VCaP (cell line): ENCODE measurements around the gene PKD2L1.
A peak's percentile ranks its signal among the peaks of the same experiment; 100 is the strongest.
"Not testable (repeated sequence)": the region's sequence is repeated elsewhere in the genome, so short reads cannot be mapped to it uniquely, and the experiment has no call there.

Source experiments
- H3K27ac ChIP-seq: fragments of 450-650 bp; 2 replicates; pipeline ENCODE4 v1.5.1; 2017
- TF ChIP-seq, protein P1 (sequence below): fragments of 450-650 bp; conservative IDR thresholded peaks from 2 replicates; pipeline ENCODE4 v1.5.1; 2017; ENCODE audit warnings: mild to moderate bottlenecking, moderate library complexity

Gene PKD2L1

GRCh38 chr10:100287756-100288155 is 42.3 kb downstream of the PKD2L1 start:
- TF ChIP-seq, protein P1, sequence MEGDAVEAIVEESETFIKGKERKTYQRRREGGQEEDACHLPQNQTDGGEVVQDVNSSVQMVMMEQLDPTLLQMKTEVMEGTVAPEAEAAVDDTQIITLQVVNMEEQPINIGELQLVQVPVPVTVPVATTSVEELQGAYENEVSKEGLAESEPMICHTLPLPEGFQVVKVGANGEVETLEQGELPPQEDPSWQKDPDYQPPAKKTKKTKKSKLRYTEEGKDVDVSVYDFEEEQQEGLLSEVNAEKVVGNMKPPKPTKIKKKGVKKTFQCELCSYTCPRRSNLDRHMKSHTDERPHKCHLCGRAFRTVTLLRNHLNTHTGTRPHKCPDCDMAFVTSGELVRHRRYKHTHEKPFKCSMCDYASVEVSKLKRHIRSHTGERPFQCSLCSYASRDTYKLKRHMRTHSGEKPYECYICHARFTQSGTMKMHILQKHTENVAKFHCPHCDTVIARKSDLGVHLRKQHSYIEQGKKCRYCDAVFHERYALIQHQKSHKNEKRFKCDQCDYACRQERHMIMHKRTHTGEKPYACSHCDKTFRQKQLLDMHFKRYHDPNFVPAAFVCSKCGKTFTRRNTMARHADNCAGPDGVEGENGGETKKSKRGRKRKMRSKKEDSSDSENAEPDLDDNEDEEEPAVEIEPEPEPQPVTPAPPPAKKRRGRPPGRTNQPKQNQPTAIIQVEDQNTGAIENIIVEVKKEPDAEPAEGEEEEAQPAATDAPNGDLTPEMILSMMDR: no peak
- H3K27ac ChIP-seq: no peak overlapping the region

- TF ChIP-seq, protein P1: no peak
- H3K27ac ChIP-seq: peak within 1 kb of the TSS; percentile 84
Observed at GRCh38 chr10:100286051-100287033, 43.7 kb downstream of the PKD2L1 start, which contains the start of gene BLOC1S2. BLOC1S2 (minus strand) TSS chr10:100286680; CDS start chr10:100286659, 21 bp downstream.

DNA sequence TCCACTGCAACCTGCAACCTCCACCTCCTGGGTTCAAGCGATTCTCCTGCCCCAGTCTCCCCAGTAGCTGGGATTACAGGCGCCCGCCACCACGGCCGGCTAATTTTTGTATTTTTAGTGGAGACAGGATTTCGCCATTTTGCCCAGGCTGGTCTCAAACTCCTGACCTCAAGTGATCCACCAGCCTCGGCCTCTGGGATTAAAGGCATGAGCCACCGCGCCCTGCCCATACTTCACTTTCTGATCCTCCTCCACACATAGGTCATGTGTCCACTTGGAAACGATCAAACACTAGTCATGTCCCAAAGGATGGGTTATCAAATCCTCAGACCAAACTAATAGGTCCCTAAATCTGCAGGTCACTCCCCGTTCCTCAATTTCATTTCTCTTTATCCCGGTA is 44.7 kb downstream of the PKD2L1 start:
- H3K27ac ChIP-seq: peak overlapping the region; percentile 84

- TF ChIP-seq, protein P1: no peak
- H3K27ac ChIP-seq: no peak overlapping the region
Observed at GRCh38 chr10:100282907-100283306, 47.1 kb downstream of the PKD2L1 start.

GRCh38 chr10:100276971-100277370 is 53.1 kb downstream of the PKD2L1 start:
- not testable (repeated sequence) for H3K27ac ChIP-seq

- H3K27ac ChIP-seq: peak within 1 kb of the TSS; percentile 77
- TF ChIP-seq, protein P1: no peak
Observed at GRCh38 chr10:100267239-100268104, 62.6 kb downstream of the PKD2L1 start, which contains the start of gene CWF19L1. CWF19L1 (minus strand) TSS chr10:100267638; CDS start chr10:100267593, 45 bp downstream.

- TF ChIP-seq, protein P1: no peak
- H3K27ac ChIP-seq: no peak overlapping the region
Observed at GRCh38 chr10:100265821-100266485, 64.1 kb downstream of the PKD2L1 start.

- TF ChIP-seq, protein P1: no peak
- no peak overlapping the region for H3K27ac ChIP-seq
Observed at GRCh38 chr10:100254191-100254590, 75.8 kb downstream of the PKD2L1 start.
